GM19193 (cell line): ENCODE results near the gene FAM240A.

ENCODE experiments used
- POLR2A ChIP-seq: IDR thresholded peaks from 4 replicates; pipeline ENCODE4 v1.6.1; 2011; ENCODE audit not compliant: insufficient read depth, insufficient read length; ENCODE audit errors: extremely low read depth

FAM240A gene

DNA sequence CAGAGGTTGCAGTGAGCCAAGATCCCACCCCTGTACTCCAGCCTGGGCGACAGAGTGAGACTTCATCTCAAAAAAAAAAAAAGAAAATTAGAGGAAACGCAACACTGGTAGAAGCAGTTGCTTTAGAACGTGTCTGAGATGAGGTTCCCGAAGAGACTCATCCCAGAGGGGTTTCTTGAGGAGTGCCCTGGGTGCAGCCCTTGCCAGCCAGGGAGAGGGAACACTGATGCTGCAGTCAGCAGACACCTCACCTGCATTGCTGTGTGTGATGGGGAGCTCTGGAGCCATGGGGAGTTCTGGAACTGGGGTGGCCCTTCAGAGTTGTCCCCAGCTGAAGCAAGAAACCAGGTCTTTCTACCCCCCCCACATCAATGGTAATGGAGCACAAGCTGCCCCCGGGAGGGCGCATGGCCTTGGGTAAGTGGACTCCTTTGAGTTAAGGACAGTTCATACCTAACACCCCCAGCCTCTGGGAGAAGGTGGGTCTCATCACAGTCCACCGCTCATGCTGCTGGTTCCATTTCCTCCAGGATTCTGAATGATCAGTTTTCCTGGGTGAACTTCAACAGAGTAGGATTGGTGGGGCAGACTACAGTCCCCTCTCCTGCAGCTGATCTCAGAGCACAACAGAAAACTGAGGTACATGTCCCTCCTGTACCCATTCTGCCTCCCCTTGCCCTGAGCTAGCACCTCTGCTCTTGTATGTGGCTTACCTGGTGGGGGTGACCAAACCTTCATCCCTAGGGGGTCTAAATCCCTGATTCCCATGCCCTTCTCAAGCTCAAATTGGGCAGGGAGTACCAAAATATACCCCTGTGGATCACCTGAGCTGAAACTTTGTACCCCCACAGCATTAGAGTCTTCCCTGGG is 27.5 kb upstream of the FAM240A start:
- no peak for TF ChIP-seq POLR2A

DNA sequence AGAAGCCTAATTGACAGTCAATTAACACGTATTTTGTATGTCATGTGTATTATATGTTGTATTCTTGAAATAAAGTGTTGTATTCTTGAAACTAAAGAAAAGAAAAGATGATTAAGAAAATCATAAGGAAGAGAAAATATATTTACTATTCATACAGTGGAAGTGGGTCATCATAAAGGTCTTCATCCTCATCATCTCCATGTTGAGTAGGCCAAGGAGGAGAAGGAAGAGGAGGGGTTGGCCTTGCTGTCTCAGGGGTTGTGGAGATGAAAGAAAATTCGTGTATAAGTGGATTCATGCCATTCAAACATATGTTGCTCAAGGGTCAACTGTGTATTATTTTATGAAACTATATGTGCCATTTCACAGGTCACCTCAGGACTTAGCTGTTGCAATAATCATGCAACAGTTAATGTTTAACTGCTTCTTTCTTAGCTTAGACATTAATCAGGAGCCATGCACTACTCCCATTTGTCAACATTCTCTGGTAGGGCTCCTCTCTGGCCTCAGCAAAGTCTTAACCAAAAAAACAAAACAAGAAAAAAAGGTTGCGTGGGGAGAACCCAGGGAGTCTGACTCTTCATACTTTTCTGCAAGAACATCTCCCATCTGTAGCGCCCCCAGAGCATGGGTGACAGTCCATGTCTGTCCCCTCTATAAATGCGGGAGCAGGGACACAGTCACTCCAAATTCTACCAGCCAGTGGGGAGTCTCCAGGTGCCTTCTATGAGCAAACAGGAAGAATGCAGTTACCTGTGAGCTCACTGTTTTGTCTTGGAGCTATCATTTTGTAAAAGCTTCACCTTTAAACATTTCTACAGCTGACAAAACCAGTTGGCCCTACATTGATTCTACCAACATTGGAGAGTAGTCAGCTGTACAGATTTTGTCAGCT is 26.3 kb upstream of the FAM240A start:
- no peak for TF ChIP-seq POLR2A

- no peak for TF ChIP-seq POLR2A
Measured at GRCh38 chr3:46586738-46587246, 25.5 kb upstream of the FAM240A start.

- TF ChIP-seq POLR2A = no peak
Measured at GRCh38 chr3:46593274-46593862, 19.0 kb upstream of the FAM240A start.

- no peak for TF ChIP-seq POLR2A
Measured at GRCh38 chr3:46593979-46594378, 18.3 kb upstream of the FAM240A start.

DNA sequence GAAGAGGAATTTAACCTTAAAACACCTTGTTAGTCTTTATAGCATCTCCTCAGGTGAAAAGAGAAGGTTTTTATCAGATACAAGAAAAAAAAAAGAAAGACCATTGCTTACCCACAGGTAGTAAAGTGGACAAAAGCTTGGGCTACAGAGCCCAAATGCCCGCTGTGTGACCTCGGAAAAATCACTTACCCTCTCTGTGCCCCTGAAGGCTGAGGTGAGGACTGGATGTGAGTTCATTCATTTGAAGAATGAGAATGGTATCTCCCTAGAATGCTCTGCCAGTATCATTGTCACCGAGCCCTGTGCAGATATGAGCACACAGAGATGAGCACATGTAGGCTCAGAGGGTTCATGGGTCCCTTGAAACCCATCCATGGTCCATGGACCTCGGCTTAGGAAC is 17.6 kb upstream of the FAM240A start:
- TF ChIP-seq POLR2A = no peak

DNA sequence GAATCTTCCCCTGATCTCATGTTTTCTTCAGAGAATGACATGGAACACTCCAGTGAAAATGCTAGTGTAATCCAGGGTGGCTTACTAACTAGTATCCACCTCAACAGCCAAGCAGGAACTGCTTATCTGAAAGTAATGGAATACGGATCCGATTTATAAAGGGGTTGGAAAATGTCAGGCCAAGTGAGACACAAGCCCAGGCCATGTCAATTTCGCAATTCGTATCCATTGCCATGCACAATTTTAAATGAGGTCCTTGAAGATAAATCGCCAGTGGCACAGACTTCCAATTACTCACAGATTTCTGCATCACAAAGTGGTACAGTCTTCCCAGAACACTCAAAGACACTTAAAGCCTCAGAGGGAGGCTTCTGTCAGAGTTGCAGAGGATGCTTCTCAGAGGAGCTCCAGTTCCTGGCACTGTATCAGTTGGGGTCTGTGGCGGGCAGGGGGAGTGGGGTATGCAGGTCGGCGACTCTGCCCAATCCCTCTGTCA is 16.5 kb upstream of the FAM240A start:
- TF ChIP-seq POLR2A = no peak

DNA sequence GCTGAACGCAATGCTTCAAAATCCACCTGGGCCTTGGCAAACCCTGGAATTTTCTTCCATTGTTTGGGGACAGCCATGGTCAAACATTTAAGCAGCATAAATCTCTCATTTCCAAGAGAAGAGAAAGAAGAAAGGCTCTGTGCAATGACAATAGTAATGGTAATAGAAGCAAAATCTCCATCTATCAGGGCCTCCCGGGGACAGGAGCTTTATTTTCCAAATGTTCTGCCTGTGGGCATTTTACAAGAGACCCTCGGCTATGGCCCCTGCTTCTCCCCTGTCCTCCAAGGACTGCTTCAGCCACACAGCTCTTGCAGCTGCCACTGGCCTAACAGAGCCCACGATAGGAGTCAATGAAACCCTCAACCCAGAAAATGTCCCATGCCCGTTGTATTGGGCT is 12.7 kb upstream of the FAM240A start:
- TF ChIP-seq POLR2A = no peak

GRCh38 chr3:46603446-46604046 is 8.8 kb upstream of the FAM240A start:
- no peak for TF ChIP-seq POLR2A

- no peak for TF ChIP-seq POLR2A
Measured at GRCh38 chr3:46604127-46604526, 8.2 kb upstream of the FAM240A start.

DNA sequence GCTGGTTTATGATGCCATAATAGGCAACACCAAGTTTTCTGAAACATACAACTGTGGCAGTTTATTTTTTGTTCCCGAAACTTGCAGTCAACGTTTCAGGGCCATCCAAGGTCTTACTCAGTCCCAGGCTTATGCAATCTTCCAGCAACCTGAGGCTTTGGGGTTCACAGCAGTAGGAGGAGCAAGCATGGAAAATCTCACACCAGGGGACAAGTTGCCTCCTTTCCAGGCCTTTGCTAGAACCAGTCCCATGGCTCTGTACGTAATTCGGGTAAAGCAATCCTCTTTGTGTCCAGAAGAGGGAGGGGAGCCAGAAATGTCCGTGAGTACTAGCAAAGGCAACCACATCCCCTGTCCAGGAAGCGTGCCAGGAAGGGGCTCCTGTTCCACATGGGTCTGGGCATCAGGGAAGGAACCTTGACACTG is 4.7 kb upstream of the FAM240A start:
- no peak for TF ChIP-seq POLR2A

DNA sequence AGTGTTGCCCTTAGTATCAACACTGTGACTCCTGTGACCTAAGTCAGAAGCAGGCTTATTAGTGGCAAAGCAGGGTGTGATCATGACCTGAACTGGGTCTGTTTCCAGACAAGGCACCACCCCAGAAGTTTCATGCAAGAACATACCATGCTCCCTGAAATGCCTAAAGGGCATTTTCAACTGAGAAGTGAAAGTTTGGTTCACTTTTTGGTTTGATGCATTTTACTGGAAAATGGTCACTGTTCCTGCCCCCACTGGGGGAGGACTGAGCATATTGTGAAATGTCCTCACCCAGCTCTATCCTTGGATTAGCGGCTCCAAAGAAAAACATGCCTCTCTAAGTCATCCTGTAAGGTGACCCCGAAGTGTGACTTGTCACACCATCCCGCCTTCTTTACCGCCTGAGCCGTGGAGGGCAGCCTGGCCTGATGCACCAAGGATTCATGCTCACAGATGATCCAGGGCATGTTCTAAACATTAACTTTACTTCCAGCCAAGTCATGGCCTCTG is 3.1 kb upstream of the FAM240A start:
- no peak for TF ChIP-seq POLR2A

DNA sequence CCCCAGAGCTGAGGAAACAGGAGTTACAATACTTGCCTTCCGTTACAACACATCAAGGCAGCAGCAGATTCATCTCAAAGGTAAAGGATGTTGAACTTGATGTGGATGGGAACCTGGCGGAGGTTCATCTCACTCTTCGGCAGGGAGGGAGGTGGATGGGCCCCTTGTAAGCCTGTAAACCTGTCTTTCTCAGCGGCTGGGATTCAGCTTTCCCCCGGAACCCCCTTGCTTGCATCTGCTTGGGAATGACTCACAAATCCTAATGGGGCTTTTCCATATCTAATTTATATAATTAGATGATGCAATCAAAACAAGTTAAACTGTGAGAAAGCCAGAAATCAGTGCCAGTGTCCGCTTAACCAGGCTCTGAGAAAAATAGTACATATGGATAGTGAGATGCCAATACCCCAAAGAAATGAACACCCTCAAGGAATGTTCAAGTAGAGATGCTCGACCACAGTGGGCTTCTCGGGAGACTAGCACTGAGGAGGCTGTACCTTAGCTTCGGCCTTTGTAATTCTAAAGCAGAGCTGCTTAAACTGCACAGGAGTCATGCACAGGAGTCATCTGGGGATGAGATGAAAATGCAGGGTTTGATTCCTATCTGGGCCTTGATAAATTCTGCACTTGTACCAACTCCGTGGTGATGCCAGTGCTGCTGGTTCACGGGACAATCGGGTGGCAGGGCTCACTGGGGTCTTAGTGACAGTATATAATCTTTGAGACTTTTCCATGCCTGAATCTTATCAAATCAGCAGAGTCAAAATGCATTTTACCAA is 2.2 kb upstream of the FAM240A start:
- TF ChIP-seq POLR2A = no peak
